CD8-positive, alpha-beta memory T cell (primary cell): ENCODE results near the gene USH2A. TPM values are rescaled to one million over a fixed set of nuclear protein-coding genes. Genes with fewer than 3 reads are reported as not detected.

Experiments
- CTCF ChIA-PET: fragments of 350-600 bp; sonication (Branson Sonifier 250); formaldehyde crosslinking; loops from one replicate; lab custom pipeline; 2021; ENCODE audit warnings: antibody characterized with exemption; lab: Charles Lee
- POLR2A ChIA-PET: fragments of 350-600 bp; sonication (Branson Sonifier 250); formaldehyde crosslinking; loops from one replicate; lab custom pipeline; 2021; ENCODE audit warnings: antibody characterized with exemption; lab: Charles Lee
- DNase-seq, 5 donors: peaks; one replicate each; pipeline versions ENCODE4 v3.0.0 to v3.0.0-alpha.2; 2020 to 2022; ENCODE audit warnings: mixed read lengths in 1 of 5
- H3K27ac ChIP-seq: one replicate; pipeline ENCODE4 v1.7.0; 2013; ENCODE audit warnings: low read depth, mild to moderate bottlenecking, low read length, moderate library complexity
- H3K27me3 ChIP-seq: 2 replicates; pipeline ENCODE4 v1.7.0; 2013; ENCODE audit warnings: low read length, mild to moderate bottlenecking; ENCODE audit not compliant: insufficient read depth, poor library complexity, severe bottlenecking
- H3K36me3 ChIP-seq: 2 replicates; pipeline ENCODE4 v1.7.0; 2013; ENCODE audit warnings: mild to moderate bottlenecking, low read length, moderate library complexity; ENCODE audit not compliant: insufficient read depth
- H3K4me1 ChIP-seq: 2 replicates; pipeline ENCODE4 v1.7.0; 2013; ENCODE audit warnings: mild to moderate bottlenecking, low read length, moderate library complexity; ENCODE audit not compliant: insufficient read depth
- H3K4me3 ChIP-seq: 2 replicates; pipeline ENCODE4 v1.7.0; 2013; ENCODE audit warnings: mild to moderate bottlenecking, low read length
- H3K9me3 ChIP-seq: 2 replicates; pipeline ENCODE4 v1.7.0; 2013; ENCODE audit warnings: mild to moderate bottlenecking, low read length
- H3K27ac Mint-ChIP-seq, 8 donors: one replicate each; pipeline ENCODE4 v1.8.0; 2020 to 2021; ENCODE audit warnings: mixed read lengths in 8 of 8, mild to moderate bottlenecking in 6 of 8, inconsistent platforms in 3 of 8, moderate library complexity in 3 of 8
- H3K27me3 Mint-ChIP-seq, 2 donors: one replicate each; pipeline ENCODE4 v1.8.0; 2020 to 2021; ENCODE audit warnings: mixed read lengths in 2 of 2, mild to moderate bottlenecking in 1 of 2, moderate library complexity in 1 of 2
- H3K36me3 Mint-ChIP-seq, 3 donors: one replicate each; pipeline ENCODE4 v1.8.0; 2020 to 2021; ENCODE audit warnings: mixed read lengths in 3 of 3, inconsistent platforms in 1 of 3, mild to moderate bottlenecking in 1 of 3
- H3K4me1 Mint-ChIP-seq, 3 donors: one replicate each; pipeline ENCODE4 v1.8.0; 2020 to 2021; ENCODE audit warnings: mixed read lengths in 3 of 3, inconsistent platforms in 1 of 3, mild to moderate bottlenecking in 1 of 3
- H3K4me3 Mint-ChIP-seq, 7 donors: one replicate each; pipeline ENCODE4 v1.8.0; 2020 to 2021; ENCODE audit warnings: mixed read lengths in 7 of 7, mild to moderate bottlenecking in 6 of 7, moderate library complexity in 4 of 7, inconsistent platforms in 2 of 7
- H3K9me3 Mint-ChIP-seq, 5 donors: one replicate each; pipeline ENCODE4 v1.8.0; 2020 to 2022; ENCODE audit warnings: mixed read lengths in 5 of 5, mild to moderate bottlenecking in 3 of 5, moderate library complexity in 2 of 5, inconsistent platforms in 1 of 5
- polyA plus RNA-seq: library from polyadenylated mRNA; unstranded; fragments of 300-500 nt; fragmentation: Illumina TruSeq; gene quantifications from one replicate; pipeline ENCODE4 v1.2.3, GENCODE V29; 2021
- total RNA-seq, 2 experiments: library from RNA; stranded (reverse); gene quantifications; one replicate each; pipeline ENCODE4 v1.2.3, GENCODE V29; 2021

Gene USH2A
- total and polyA plus RNA-seq, 3 experiments from 2014 or later, result not detected

DNA sequence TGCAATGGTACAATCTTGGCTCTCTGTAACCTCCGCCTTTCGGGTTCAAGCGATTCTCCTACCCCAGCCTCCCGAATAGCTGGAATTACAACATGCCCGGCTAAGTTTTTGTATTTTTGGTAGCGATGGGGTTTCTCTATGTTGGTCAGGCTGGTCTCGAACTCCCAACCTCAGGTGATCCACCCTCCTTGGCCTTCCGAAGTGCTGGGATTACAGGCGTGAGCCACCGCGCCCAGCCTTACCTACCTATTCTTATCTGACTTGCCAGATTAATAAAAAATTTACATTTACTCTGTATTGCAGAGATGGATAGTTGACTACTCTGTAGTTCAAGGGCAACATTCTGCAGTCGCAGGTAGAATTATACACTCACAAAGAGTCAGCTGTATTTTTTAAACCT is 496.6 kb downstream of the USH2A start:
- H3K9me3 Mint-ChIP-seq, result peaks cover 2 to 22% (median 8%) of the 10 kb centered on the region in 5 donors
- no peak overlapping the region for H3K27ac Mint-ChIP-seq
- no peaks in the 10 kb centered on the region for H3K4me1 Mint-ChIP-seq
- peaks cover 0 to 2% of the 10 kb centered on the region in 2 donors for H3K27me3 Mint-ChIP-seq
- DNase-seq, result no peak
- no peaks in the 10 kb centered on the region for H3K36me3 ChIP-seq
- no peaks in the 10 kb centered on the region for H3K27me3 ChIP-seq
- POLR2A ChIA-PET, result no interaction called here
- H3K36me3 Mint-ChIP-seq, result no peaks in the 10 kb centered on the region
- CTCF ChIA-PET, result no interaction called here
- no peak overlapping the region for H3K27ac ChIP-seq
- H3K4me1 ChIP-seq, result no peaks in the 10 kb centered on the region
- H3K9me3 ChIP-seq, result no peaks in the 10 kb centered on the region
- no peak overlapping the region for H3K4me3 Mint-ChIP-seq
- no peak overlapping the region for H3K4me3 ChIP-seq

DNA sequence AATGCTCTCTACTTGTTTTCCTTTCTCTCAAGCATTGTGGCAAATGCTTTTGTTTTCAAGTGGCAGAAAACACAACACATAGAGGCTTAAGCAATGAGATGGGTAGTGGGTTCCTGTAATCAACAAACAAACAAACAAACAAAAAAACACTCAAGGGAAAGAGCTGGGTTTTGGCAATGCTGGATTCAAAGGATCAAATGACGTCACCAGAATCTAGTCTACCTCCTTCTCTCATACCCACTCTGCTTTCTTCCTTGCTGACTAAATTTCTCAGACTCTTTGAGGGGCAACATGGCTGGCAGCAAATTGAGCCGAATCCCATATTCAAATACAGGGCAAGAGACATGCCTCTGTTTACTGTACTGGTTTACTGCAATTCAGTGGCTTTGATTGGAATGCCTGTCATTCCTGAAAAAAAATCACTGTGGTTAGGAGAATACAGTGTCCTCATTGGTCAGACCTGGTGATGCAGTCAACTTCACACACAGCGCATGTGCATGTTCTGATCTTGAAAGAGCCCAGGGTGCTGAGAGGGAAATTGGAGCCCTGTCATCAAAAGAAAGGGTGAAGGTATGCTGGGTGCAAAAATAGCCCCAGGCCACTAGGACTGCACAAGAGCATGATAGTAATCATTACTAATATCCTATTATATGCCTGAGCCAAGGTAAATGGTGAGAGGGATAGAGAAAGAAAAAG is 500.0 kb downstream of the USH2A start:
- no peaks in the 10 kb centered on the region for H3K4me1 Mint-ChIP-seq
- ChIA-PET POLR2A (no interaction called here), CTCF (no interaction called here)
- Histone ChIP-seq H3K36me3 (no peaks in the 10 kb centered on the region), H3K27me3 (no peaks in the 10 kb centered on the region), H3K9me3 (no peaks in the 10 kb centered on the region), H3K4me3 (no peak overlapping the region), H3K27ac (no peak overlapping the region), H3K4me1 (no peaks in the 10 kb centered on the region)
- H3K27me3 Mint-ChIP-seq, result no peaks in the 10 kb centered on the region
- peaks cover 0 to 16% (median 5%) of the 10 kb centered on the region in 5 donors for H3K9me3 Mint-ChIP-seq
- DNase-seq, result no peak
- H3K27ac Mint-ChIP-seq, result no peak overlapping the region
- no peak overlapping the region for H3K4me3 Mint-ChIP-seq
- no peaks in the 10 kb centered on the region for H3K36me3 Mint-ChIP-seq

DNA sequence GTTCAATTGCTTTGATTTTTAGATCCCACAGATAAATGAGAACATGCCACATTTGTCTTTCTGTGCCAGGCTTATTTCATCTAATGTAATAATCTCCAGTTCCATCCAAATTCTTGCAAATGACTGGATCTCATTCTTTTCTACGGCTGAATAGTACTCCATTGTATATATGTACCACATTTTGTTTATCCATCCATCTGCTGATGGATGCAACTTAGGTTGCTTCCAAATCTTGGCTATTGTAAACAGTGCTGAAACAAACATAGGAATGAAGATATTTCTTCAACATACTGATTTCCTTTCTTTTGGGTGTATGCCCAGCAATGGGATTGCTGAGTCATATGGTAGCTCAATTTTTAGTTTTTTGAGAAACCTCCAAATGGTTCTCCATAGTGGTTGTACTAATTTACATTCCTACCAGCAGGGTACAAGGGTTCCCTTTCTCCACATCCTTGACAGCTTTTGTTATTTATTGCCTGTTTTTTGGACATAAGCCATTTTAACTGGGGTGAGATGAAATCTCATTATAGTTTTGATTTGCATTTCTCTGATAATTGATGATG is 511.8 kb downstream of the USH2A start:
- H3K36me3 Mint-ChIP-seq, result no peaks in the 10 kb centered on the region
- H3K36me3 ChIP-seq, result no peaks in the 10 kb centered on the region
- no peak overlapping the region for H3K4me3 ChIP-seq
- no peaks in the 10 kb centered on the region for H3K4me1 Mint-ChIP-seq
- DNase-seq, result no peak
- POLR2A ChIA-PET, result no interaction called here
- no peaks in the 10 kb centered on the region for H3K9me3 ChIP-seq
- H3K9me3 Mint-ChIP-seq, result peaks cover 3 to 37% (median 16%) of the 10 kb centered on the region in 5 donors
- H3K27me3 ChIP-seq, result no peaks in the 10 kb centered on the region
- no peak overlapping the region for H3K27ac ChIP-seq
- H3K27me3 Mint-ChIP-seq, result no peaks in the 10 kb centered on the region
- no peak overlapping the region for H3K27ac Mint-ChIP-seq
- no peaks in the 10 kb centered on the region for H3K4me1 ChIP-seq
- CTCF ChIA-PET, result no interaction called here
- H3K4me3 Mint-ChIP-seq, result no peak overlapping the region

DNA sequence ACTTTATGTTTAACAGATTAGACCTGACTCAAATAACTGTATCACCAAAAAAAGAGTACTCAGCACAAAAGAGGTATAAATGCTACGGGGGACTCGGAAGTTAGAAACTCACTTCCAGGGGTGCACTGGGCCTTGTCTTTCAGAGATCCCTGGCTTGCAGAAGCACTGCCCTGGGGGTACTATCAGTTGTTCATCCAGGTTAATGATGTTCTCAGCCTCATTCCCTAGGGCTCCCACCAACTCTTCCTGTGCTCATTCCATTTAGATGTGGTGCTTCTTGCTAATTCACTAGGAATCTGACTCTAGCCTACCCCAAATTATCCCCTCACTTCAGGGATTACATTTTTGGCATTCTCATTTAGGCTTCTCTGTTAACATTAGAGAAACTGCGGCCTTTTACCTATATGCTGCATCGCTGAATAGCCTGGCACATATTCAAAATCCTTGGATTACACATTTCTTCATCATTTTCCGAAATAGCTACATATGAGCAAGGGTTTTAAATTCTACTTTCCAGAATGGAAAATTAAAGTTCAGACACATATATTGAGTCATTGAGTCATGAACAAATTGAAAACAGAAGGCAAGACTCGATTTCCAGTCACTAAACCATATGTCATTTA is 517.6 kb downstream of the USH2A start:
- no peaks in the 10 kb centered on the region for H3K4me1 Mint-ChIP-seq
- no peak overlapping the region for H3K27ac ChIP-seq
- no peaks in the 10 kb centered on the region for H3K27me3 Mint-ChIP-seq
- H3K9me3 ChIP-seq, result no peaks in the 10 kb centered on the region
- no peaks in the 10 kb centered on the region for H3K36me3 ChIP-seq
- no peaks in the 10 kb centered on the region for H3K27me3 ChIP-seq
- H3K4me3 Mint-ChIP-seq, result no peak overlapping the region
- no peaks in the 10 kb centered on the region for H3K36me3 Mint-ChIP-seq
- peaks cover 4 to 34% (median 17%) of the 10 kb centered on the region in 5 donors for H3K9me3 Mint-ChIP-seq
- H3K27ac Mint-ChIP-seq, result no peak overlapping the region
- no peak overlapping the region for H3K4me3 ChIP-seq
- H3K4me1 ChIP-seq, result no peaks in the 10 kb centered on the region
- ChIA-PET CTCF (no interaction called here), POLR2A (no interaction called here)
- DNase-seq, result no peak

DNA sequence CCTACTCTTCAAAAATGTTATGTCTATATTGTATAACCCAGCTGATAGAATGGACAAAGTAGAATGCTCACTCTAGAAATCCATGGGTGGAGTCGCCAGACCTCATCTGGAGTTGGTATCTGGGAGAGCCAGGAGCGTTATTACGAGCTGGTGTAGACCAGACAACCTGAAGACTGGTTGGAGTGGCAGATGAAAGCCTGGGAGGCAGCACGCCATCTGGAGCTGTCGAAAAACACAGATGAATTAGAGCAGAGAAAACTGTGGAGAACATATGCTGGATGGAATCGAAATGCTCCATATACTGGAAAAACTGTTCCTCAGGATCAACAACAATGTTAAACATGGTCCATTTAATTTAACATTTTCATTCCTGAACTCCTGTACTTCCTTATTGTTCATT is 522.6 kb downstream of the USH2A start:
- H3K9me3 Mint-ChIP-seq, result peaks cover 2 to 42% (median 19%) of the 10 kb centered on the region in 5 donors
- no peaks in the 10 kb centered on the region for H3K36me3 Mint-ChIP-seq
- Histone ChIP-seq H3K4me1 (no peaks in the 10 kb centered on the region), H3K36me3 (no peaks in the 10 kb centered on the region), H3K4me3 (no peak overlapping the region), H3K27ac (no peak overlapping the region), H3K9me3 (no peaks in the 10 kb centered on the region), H3K27me3 (no peaks in the 10 kb centered on the region)
- H3K4me1 Mint-ChIP-seq, result no peaks in the 10 kb centered on the region
- no peak overlapping the region for H3K4me3 Mint-ChIP-seq
- CTCF ChIA-PET, result no interaction called here
- no peak for DNase-seq
- H3K27ac Mint-ChIP-seq, result no peak overlapping the region
- no peaks in the 10 kb centered on the region for H3K27me3 Mint-ChIP-seq
- POLR2A ChIA-PET, result no interaction called here

DNA sequence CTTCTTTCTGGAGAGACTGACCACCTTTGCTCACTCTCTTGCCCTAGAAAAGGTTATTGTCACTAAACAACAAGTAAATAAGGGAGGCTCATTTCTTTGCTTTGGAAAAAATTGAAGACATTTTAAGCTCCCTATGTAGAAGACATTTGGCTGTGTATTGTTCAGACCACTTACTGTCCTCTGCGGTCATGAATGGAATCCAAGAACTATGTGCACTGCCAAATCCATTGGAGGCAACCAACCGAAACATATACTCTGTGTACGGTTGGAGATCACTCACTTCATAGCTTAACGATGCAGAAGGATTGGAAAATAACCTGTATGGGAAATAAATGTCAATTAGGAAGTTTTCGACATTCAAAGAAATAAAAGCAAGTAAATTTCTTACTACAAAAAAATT is 523.3 kb downstream of the USH2A start:
- Mint-ChIP-seq H3K4me3 (no peak overlapping the region), H3K4me1 (no peaks in the 10 kb centered on the region), H3K9me3 (peaks cover 2 to 42% (median 19%) of the 10 kb centered on the region in 5 donors), H3K27ac (no peak overlapping the region), H3K27me3 (no peaks in the 10 kb centered on the region), H3K36me3 (no peaks in the 10 kb centered on the region)
- no peaks in the 10 kb centered on the region for H3K36me3 ChIP-seq
- ChIA-PET POLR2A (no interaction called here), CTCF (no interaction called here)
- no peak overlapping the region for H3K4me3 ChIP-seq
- DNase-seq, result no peak
- no peak overlapping the region for H3K27ac ChIP-seq
- no peaks in the 10 kb centered on the region for H3K9me3 ChIP-seq
- no peaks in the 10 kb centered on the region for H3K27me3 ChIP-seq
- H3K4me1 ChIP-seq, result no peaks in the 10 kb centered on the region

DNA sequence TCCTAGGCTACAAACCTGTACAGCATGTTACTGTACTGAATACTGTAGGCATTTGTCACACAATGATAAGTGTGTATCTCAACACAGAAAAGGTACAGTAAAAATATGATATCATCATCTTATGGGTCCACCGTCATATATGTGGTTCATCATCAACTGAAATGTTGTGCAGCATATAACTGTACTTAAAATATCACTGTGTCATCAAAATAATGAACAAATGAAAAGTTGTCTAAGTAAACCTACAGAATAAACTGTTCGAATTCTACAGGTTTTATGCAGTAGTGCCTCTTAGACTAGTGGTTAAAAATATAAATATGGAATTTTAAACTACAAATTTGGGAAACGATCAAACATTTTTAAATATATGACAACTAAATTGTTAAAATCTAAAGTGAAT is 527.4 kb downstream of the USH2A start:
- H3K9me3 Mint-ChIP-seq, result peaks cover 2 to 36% (median 5%) of the 10 kb centered on the region in 5 donors
- H3K36me3 ChIP-seq, result no peaks in the 10 kb centered on the region
- CTCF ChIA-PET, result no interaction called here
- H3K27me3 ChIP-seq, result no peaks in the 10 kb centered on the region
- POLR2A ChIA-PET, result no interaction called here
- H3K36me3 Mint-ChIP-seq, result no peaks in the 10 kb centered on the region
- H3K4me1 ChIP-seq, result no peaks in the 10 kb centered on the region
- H3K27me3 Mint-ChIP-seq, result no peaks in the 10 kb centered on the region
- H3K27ac ChIP-seq, result no peak overlapping the region
- no peak for DNase-seq
- H3K9me3 ChIP-seq, result no peaks in the 10 kb centered on the region
- H3K4me1 Mint-ChIP-seq, result no peaks in the 10 kb centered on the region
- H3K4me3 ChIP-seq, result no peak overlapping the region
- H3K27ac Mint-ChIP-seq, result no peak overlapping the region
- H3K4me3 Mint-ChIP-seq, result no peak overlapping the region

DNA sequence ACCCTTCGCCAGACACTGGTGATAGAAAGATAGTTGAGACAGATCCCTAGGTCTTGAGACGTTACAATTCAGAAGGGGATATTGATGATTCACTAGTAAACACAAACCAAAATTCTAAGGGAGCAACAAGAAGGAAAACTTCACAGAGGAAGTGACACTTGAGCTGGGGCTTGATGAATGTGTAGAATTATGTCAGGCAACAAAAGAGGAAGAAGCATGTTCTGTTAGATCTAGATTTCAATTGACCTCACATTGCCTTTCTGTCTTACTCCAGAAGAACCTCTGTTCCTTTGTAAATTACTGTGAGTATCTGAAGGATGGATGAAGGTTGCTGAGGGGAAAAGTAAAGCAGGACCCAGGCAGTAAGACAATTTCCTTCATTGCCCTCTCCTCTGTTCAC is 528.0 kb downstream of the USH2A start:
- Histone ChIP-seq H3K27ac (no peak overlapping the region), H3K4me3 (no peak overlapping the region), H3K27me3 (no peaks in the 10 kb centered on the region), H3K4me1 (no peaks in the 10 kb centered on the region), H3K9me3 (no peaks in the 10 kb centered on the region), H3K36me3 (no peaks in the 10 kb centered on the region)
- Mint-ChIP-seq H3K9me3 (peaks cover 1 to 34% (median 5%) of the 10 kb centered on the region in 5 donors), H3K27ac (no peak overlapping the region), H3K4me1 (no peaks in the 10 kb centered on the region), H3K4me3 (no peak overlapping the region), H3K36me3 (no peaks in the 10 kb centered on the region), H3K27me3 (no peaks in the 10 kb centered on the region)
- ChIA-PET CTCF (no interaction called here), POLR2A (no interaction called here)
- no peak for DNase-seq
